Gastrocnemius medialis (tissue), 4 donors: ENCODE measurements around the gene DOCK6. TPM values are rescaled to one million over a fixed set of nuclear protein-coding genes. Genes with fewer than 3 reads are reported as not detected.

Experiments used
- ATAC-seq, 2 donors: fragments of 150-250 bp; one replicate each; pipeline ENCODE4 v1.9.1; 2016
- DNase-seq, 2 donors: peaks; one replicate each; pipeline ENCODE4 v3.0.0-alpha.2; 2019
- H3K27ac ChIP-seq, 4 donors: fragments of 200-600 bp; sonication (generic); 1 replicate in 1 of 4; 2 replicates in 3 of 4; pipeline ENCODE4 v1.5.1; 2016 to 2018; ENCODE audit warnings: mild to moderate bottlenecking in 2 of 4, moderate library complexity in 1 of 4
- H3K27me3 ChIP-seq, 3 donors: fragments of 200-600 bp; sonication (generic) in 2 of 3; 1 replicate in 1 of 3; 2 replicates in 2 of 3; pipeline versions ENCODE4 v1.5.1 to v1.6.0; 2016 to 2019; ENCODE audit warnings: mild to moderate bottlenecking in 1 of 3, moderate library complexity in 1 of 3
- H3K36me3 ChIP-seq, 2 donors: fragments of 200-600 bp; sonication (generic) in 1 of 2; one replicate each; pipeline ENCODE4 v1.5.1; 2017 to 2018
- H3K4me1 ChIP-seq, 2 donors: fragments of 200-600 bp; sonication (generic) in 1 of 2; one replicate each; pipeline ENCODE4 v1.5.1; 2016 to 2017; ENCODE audit warnings: mild to moderate bottlenecking in 2 of 2
- H3K4me3 ChIP-seq, 4 donors: fragments of 200-600 bp; sonication (generic) in 3 of 4; 1 replicate in 1 of 4; 2 replicates in 3 of 4; pipeline ENCODE4 v1.5.1; 2016 to 2019; ENCODE audit warnings: mild to moderate bottlenecking in 2 of 4
- H3K9me3 ChIP-seq, 3 donors: fragments of 200-600 bp; sonication (generic) in 2 of 3; 1 replicate in 1 of 3; 2 replicates in 2 of 3; pipeline ENCODE4 v1.5.1; 2016 to 2019
- CTCF ChIP-seq, 5 experiments: fragments of 450-650 bp in 3 of 5; fragments of 200-600 bp in 2 of 5; sonication (generic) in 2 of 5; IDR thresholded peaks in 4 of 5; conservative IDR thresholded peaks in 1 of 5; 1 replicate in 4 of 5; 2 replicates in 1 of 5; pipeline ENCODE4 v1.5.1; 2016 to 2019; ENCODE audit warnings: antibody characterized with exemption in 5 of 5, mild to moderate bottlenecking in 3 of 5, moderate library complexity in 3 of 5
- POLR2A ChIP-seq, 2 donors: fragments of 450-650 bp; IDR thresholded peaks; one replicate each; pipeline ENCODE4 v1.6.1; 2017; ENCODE audit warnings: antibody characterized with exemption in 2 of 2, mild to moderate bottlenecking in 2 of 2, moderate library complexity in 2 of 2
- in situ Hi-C, 4 donors: fragments of 200-750 bp; cut with MboI; loops; one replicate each; pipeline versions ENCODE4 v1.15.0 to v1.8.0; 2017; ENCODE audit warnings: low sequenced_read_pairs in 4 of 4
- intact Hi-C: fragments of 100-400 bp; cut with DNase I; formaldehyde crosslinking; loops from one replicate; pipeline ENCODE4 v1.15.1; 2023; ENCODE audit warnings: low total_unique reads
- total RNA-seq, 4 donors: library from RNA; depleted of rRNA; stranded (reverse); fragments of >200 nt; gene quantifications; one replicate each; pipeline versions ENCODE4 v1.1.0 to v1.2.3, GENCODE V29; 2016

DOCK6 gene
- total RNA-seq, 4 donors from 2014 or later: 4.7 to 9.6 (median 5.8) TPM

DNA sequence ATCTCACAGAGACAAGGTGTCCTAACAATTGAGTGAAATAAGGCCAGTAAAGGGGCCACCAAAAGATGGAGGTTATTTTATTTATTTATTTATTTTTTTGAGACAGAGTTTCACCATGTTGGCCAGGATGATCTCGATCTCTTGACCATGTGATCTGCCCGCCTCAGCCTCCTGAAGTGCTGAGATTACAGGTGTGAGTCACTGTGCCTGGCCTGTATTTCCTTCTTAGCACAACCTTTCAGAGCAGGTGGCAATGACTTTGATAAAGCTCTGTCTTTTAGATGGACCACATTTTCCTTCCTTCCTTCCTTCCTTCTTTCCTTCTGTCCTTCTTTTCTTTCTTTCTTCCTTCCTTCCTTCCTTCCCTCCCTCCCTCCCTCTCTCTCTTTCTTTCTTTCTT is 11.0 kb upstream of the DOCK6 start:
- intact Hi-C loops: no loop called here
- no peaks in the 10 kb centered on the region for H3K4me1 ChIP-seq
- H3K27ac ChIP-seq: peak overlapping the region in 1 of 4 donors; percentile 41

DNA sequence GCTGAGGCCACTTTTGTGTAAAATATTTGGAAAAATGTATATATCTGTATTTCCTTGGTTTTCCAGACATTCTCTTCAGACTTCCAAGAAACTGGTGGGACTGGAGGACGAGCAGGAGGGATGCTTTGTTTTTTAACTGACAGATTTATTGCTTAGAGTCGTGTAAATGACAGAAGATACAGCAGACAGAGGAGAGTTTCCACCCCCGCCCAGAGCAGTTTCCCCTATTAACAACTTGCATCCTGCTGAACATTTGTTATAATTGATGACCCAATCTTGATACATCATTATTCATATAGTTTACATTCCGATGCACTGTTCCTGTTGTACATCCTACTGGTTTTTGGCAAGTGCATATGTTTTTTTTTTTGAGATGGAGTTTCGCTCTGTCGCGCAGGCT is 7.1 kb upstream of the DOCK6 start:
- Histone ChIP-seq H3K4me3 (no peak overlapping the region), H3K36me3 (no peaks in the 10 kb centered on the region), H3K4me1 (no peaks in the 10 kb centered on the region), H3K9me3 (no peaks in the 10 kb centered on the region), H3K27me3 (no peaks in the 10 kb centered on the region), H3K27ac (peak overlapping the region; percentile 47 to 76 (median 66))
- in situ Hi-C loops: no loop called here
- DNase-seq (no peak), ATAC-seq (no peak)
- no peak for TF ChIP-seq POLR2A (IDR thresholded peaks at IDR 0.05)
- no peak for TF ChIP-seq CTCF (IDR thresholded peaks at IDR 0.05 in 4 of 5, conservative IDR thresholded peaks at IDR 0.05 in 1 of 5)
- intact Hi-C loops: no loop called here

More for the DNA sequence above, 11.0 kb upstream of the DOCK6 start:
- no peak for DNase-seq
- H3K4me3 ChIP-seq: no peak overlapping the region
- no peaks in the 10 kb centered on the region for H3K36me3 ChIP-seq
- no peaks in the 10 kb centered on the region for H3K27me3 ChIP-seq
- TF ChIP-seq POLR2A (IDR thresholded peaks at IDR 0.05) (no peak), CTCF (IDR thresholded peaks at IDR 0.05 in 4 of 5, conservative IDR thresholded peaks at IDR 0.05 in 1 of 5) (no peak)
- ATAC-seq: no peak
- H3K9me3 ChIP-seq: no peaks in the 10 kb centered on the region
- in situ Hi-C loops: no loop called here

DNA sequence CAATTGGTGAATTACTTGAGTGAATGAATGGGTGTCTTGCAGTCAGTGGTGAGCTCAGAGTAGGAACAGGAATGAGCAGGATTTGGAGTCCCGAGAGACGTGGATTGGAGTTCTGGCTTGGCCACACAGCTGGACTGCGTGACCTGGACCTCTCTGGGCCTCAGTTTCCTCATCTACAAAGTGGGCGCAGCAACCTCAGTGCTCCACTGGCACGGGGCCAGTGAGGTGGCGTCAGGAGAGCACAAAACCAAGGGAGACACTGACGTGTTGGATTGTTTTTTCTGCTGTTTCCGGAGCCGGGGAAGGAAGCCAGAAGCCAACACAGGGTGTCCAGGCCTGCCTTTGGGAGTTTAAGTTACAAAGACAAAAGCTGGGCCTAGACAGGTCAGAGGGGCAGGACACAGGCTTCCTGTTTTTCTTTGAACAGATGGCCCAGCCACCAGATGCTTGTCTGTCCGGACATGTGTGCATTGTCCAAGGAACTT is 6.5 kb upstream of the DOCK6 start:
- no peak overlapping the region for H3K4me3 ChIP-seq
- in situ Hi-C loops (no loop called here), intact Hi-C loops (no loop called here)
- DNase-seq: peak; percentile 37 to 48
- peak overlapping the region; percentile 47 to 76 (median 66) for H3K27ac ChIP-seq
- no peak for TF ChIP-seq POLR2A (IDR thresholded peaks at IDR 0.05)
- no peak for TF ChIP-seq CTCF (IDR thresholded peaks at IDR 0.05 in 4 of 5, conservative IDR thresholded peaks at IDR 0.05 in 1 of 5)
- H3K27me3 ChIP-seq: peaks cover 0 to under 1% (median 0%) of the 10 kb centered on the region in 3 donors
- H3K9me3 ChIP-seq: no peaks in the 10 kb centered on the region
- no peaks in the 10 kb centered on the region for H3K4me1 ChIP-seq
- no peaks in the 10 kb centered on the region for H3K36me3 ChIP-seq
- peak; percentile 77 to 91 for ATAC-seq

GRCh38 chr19:11267316-11268085 is 5.2 kb upstream of the DOCK6 start:
- H3K27ac ChIP-seq: peak overlapping the region in 3 of 4 donors; percentile 59 to 68 (median 68)
- intact Hi-C loops (no loop called here), in situ Hi-C loops (no loop called here)
- ATAC-seq (no peak), DNase-seq (no peak)
- TF ChIP-seq POLR2A (IDR thresholded peaks at IDR 0.05) (no peak), CTCF (IDR thresholded peaks at IDR 0.05 in 4 of 5, conservative IDR thresholded peaks at IDR 0.05 in 1 of 5) (no peak)
- no peaks in the 10 kb centered on the region for H3K4me1 ChIP-seq
- H3K36me3 ChIP-seq: no peaks in the 10 kb centered on the region
- peaks cover 10 to 12% (median 11%) of the 10 kb centered on the region in 3 donors for H3K27me3 ChIP-seq
- no peaks in the 10 kb centered on the region for H3K9me3 ChIP-seq
- H3K4me3 ChIP-seq: no peak overlapping the region
